Hypothalamus (tissue), 51 donors: ENCODE results near the gene EI24.
A peak's percentile ranks its signal among the peaks of the same experiment; 100 is the strongest.

Source experiments
- DNase-seq, 51 donors: peaks; one replicate each; lab custom pipeline; 2025; lab: John Stamatoyannopoulos, UW

The EI24 gene

DNA sequence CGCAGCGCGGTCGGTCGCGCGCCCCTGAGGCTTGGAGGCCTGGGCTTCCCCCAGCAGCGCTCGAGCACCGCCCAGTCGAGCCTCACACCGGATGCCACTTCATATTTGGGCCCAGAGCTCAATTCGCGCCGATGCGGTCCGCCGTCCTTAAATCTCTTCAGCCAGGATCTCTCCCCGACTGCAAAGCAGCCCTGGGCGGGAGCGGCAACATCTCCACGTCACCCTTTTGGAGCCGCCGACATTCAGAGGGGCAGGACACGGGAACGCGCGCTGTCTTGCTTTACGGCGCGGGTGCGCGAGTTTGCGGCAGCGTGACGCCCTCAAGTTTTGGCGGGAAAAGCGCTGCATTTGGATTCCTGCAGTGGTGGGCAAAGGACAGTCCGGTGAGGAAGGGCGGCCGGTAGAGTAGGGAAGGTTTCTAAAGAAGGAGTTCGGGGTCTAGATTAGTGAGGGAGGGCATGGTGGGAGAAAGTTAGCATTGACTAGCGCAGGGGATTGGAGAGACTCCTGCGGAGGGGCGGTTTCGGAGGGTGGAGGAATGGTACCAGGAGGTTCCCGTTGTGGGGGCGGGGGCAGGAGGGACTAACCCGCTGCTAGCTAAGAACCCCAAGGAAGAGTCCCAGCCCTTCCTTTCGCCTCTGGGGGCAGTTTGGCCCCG, 56.5 kb downstream of the EI24 start:
- peak; percentile 43 to 96 (median 82) for DNase-seq

DNA sequence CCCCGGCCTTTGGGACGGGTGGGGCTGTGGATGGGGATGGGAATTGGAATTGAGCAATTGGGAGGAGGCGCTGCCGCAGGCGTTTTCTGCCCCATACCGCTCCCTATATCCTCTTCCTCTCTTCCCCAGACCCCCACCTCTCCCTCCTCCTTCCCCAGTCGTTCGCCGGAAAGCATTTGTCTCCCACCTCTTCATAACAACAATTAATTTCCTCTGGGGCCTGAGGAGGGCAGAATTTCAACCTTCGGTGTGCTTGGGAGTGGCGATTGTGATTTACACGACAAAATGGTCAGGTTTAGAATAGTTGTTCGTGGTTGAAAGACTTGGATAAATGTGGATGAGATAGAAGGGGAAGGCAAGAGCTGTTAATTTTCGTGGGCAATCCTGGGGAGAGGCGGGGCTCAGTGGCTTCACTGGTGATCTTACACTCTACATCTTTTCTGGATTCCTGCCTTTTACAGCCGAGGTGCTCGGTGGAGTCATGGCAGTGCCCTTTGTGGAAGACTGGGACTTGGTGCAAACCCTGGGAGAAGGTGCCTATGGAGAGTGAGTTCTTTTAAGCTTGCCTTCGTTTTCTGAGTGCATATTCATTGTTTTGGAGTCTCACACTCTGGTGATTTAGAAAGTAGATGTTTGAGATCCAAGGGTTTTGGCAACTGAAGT, 57.1 kb downstream of the EI24 start:
- DNase-seq, result peak in 6 of 51 donors; percentile 2 to 39 (median 25)

DNA sequence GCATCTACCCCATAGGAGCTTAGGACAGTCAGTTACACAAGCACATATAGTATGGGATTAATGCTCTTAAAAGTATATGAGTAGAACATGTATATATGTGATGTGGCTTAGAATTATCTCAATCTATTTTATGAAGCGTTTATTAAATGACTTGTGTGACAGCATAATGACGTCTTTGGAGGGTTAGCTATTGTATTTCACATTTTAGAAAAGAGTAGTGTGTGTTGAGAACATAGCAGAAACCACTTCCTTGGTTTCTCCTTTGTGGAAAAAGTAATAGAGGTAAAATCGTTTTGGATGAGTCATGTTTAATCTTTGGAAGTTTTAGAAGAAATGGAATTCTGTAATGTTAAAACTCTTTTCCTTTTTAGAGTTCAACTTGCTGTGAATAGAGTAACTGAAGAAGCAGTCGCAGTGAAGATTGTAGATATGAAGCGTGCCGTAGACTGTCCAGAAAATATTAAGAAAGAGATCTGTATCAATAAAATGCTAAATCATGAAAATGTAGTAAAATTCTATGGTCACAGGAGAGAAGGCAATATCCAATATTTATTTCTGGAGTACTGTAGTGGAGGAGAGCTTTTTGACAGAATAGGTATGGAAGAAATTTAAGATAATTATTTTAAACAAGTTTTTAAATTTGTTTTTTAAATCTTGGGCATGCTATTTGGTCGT, 58.1 kb downstream of the EI24 start:
- no peak for DNase-seq
